IMR-90 (cell line): ENCODE measurements around the gene MPI.

Experiments
- BHLHE40 ChIP-seq: fragments of 150-350 bp; IDR thresholded peaks from 2 replicates; pipeline ENCODE4 v1.6.1; 2016; ENCODE audit warnings: mild to moderate bottlenecking, low read depth, low read length
- CEBPB ChIP-seq: IDR thresholded peaks from 2 replicates; pipeline ENCODE4 v1.6.1; 2012; ENCODE audit warnings: low read depth, low read length, improper control_type of control experiment
- CTCF ChIP-seq: conservative IDR thresholded peaks from 2 replicates; pipeline ENCODE4 v1.5.1; 2012; ENCODE audit warnings: mild to moderate bottlenecking, low read depth, low read length, improper control_type of control experiment
- ELK1 ChIP-seq: fragments of 150-350 bp; IDR thresholded peaks from 2 replicates; pipeline ENCODE4 v1.6.1; 2016; ENCODE audit warnings: low read depth, mild to moderate bottlenecking, low read length, moderate library complexity, borderline replicate concordance
- MAFK ChIP-seq: IDR thresholded peaks from 2 replicates; pipeline ENCODE4 v1.6.1; 2012; ENCODE audit warnings: low read depth, low read length, improper control_type of control experiment
- MAZ ChIP-seq: IDR thresholded peaks from 2 replicates; pipeline ENCODE4 v1.6.1; 2012; ENCODE audit warnings: low read depth, mild to moderate bottlenecking, low read length, improper control_type of control experiment, moderate library complexity, borderline replicate concordance
- MXI1 ChIP-seq: IDR thresholded peaks from 2 replicates; pipeline ENCODE4 v1.6.1; 2012; ENCODE audit warnings: low read depth, mild to moderate bottlenecking, low read length, moderate library complexity, borderline replicate concordance
- NFE2L2 ChIP-seq: fragments of 150-350 bp; IDR thresholded peaks from 2 replicates; pipeline ENCODE4 v1.6.1; 2016; ENCODE audit warnings: low read depth, mild to moderate bottlenecking, low read length
- POLR2A ChIP-seq: IDR thresholded peaks from 2 replicates; pipeline ENCODE4 v1.6.1; 2012; ENCODE audit warnings: mild to moderate bottlenecking, low read depth, low read length
- RAD21 ChIP-seq: IDR thresholded peaks from 2 replicates; pipeline ENCODE4 v1.6.1; 2012; ENCODE audit warnings: low read length, improper control_type of control experiment
- RFX5 ChIP-seq: IDR thresholded peaks from 2 replicates; pipeline ENCODE4 v1.8.0; 2012; ENCODE audit warnings: low read depth, mild to moderate bottlenecking, low read length, moderate library complexity
- USF2 ChIP-seq: fragments of 150-350 bp; IDR thresholded peaks from 2 replicates; pipeline ENCODE4 v1.6.1; 2017; ENCODE audit warnings: mild to moderate bottlenecking, antibody characterized with exemption, low read length, low read depth

- TF ChIP-seq CTCF, result no peak
- TF ChIP-seq CEBPB, result no peak
- TF ChIP-seq POLR2A, result no peak
- no peak for TF ChIP-seq RAD21
- TF ChIP-seq ELK1, result no peak
- no peak for TF ChIP-seq MAFK
- no peak for TF ChIP-seq NFE2L2
- TF ChIP-seq RFX5, result no peak
- TF ChIP-seq USF2, result no peak
- no peak for TF ChIP-seq MXI1
- no peak for TF ChIP-seq MAZ
- no peak for TF ChIP-seq BHLHE40
These were observed 35.3 kb upstream of the MPI start for GRCh38 chr15:74854453-74855022.
